B cell (primary cell): Measurements from ENCODE around the gene KDM4F. TPM values are rescaled to one million over a fixed set of nuclear protein-coding genes. Genes with fewer than 3 reads are reported as not detected.

Source experiments
- ATAC-seq: fragments of 200-7000 bp; cut with Tn5 transposase; one replicate; pipeline ENCODE4 v1.10.0; 2021; ENCODE audit warnings: low read depth, mild to moderate bottlenecking, moderate number of reproducible peaks, moderate library complexity
- CTCF ChIA-PET: fragments of 350-600 bp; sonication (Branson Sonifier 250); formaldehyde crosslinking; loops from one replicate; lab custom pipeline; 2021; ENCODE audit warnings: antibody characterized with exemption, inconsistent platforms; lab: Charles Lee
- POLR2A ChIA-PET: fragments of 350-600 bp; sonication (Branson Sonifier 250); formaldehyde crosslinking; loops from one replicate; lab custom pipeline; 2021; ENCODE audit warnings: antibody characterized with exemption; lab: Charles Lee
- DNase-seq: peaks from one replicate; pipeline ENCODE4 v3.0.0; 2013
- H2AFZ ChIP-seq: 2 replicates; pipeline ENCODE4 v1.6.1; 2012; ENCODE audit warnings: mild to moderate bottlenecking, low read depth, low read length; ENCODE audit not compliant: insufficient read depth, poor library complexity, severe bottlenecking
- H3K27ac ChIP-seq, 2 donors: 1 replicate in 1 of 2; 2 replicates in 1 of 2; pipeline ENCODE4 v1.5.1; 2012 to 2013; ENCODE audit warnings: low read length in 2 of 2, mild to moderate bottlenecking in 2 of 2, moderate library complexity in 1 of 2
- H3K27me3 ChIP-seq, 4 experiments: fragments of 200-600 bp in 1 of 4; sonication (generic) in 1 of 4; replicated peaks in 1 of 4; 1 replicate in 2 of 4; 2 replicates in 2 of 4; pipeline versions ENCODE4 v1.6.1 to v1.7.0; 2013 to 2016; ENCODE audit warnings: low read length in 3 of 4, mild to moderate bottlenecking in 2 of 4, mixed read lengths in 1 of 4, moderate library complexity in 1 of 4; ENCODE audit not compliant: insufficient read depth in 4 of 4, control insufficient read depth in 3 of 4; ENCODE audit errors: control extremely low read depth in 1 of 4
- H3K36me3 ChIP-seq, 2 experiments: replicated peaks in 1 of 2; 1 replicate in 1 of 2; 2 replicates in 1 of 2; pipeline versions ENCODE4 v1.6.1 to v1.7.1; 2013; ENCODE audit warnings: low read length in 1 of 2; ENCODE audit not compliant: insufficient read depth in 2 of 2, control insufficient read depth in 1 of 2; ENCODE audit errors: control extremely low read depth in 1 of 2, extremely low read depth in 1 of 2
- H3K4me1 ChIP-seq, 2 donors: fragments of 200-600 bp in 1 of 2; sonication (generic) in 1 of 2; 1 replicate in 1 of 2; 2 replicates in 1 of 2; pipeline versions ENCODE4 v1.5.1 to v1.6.1; 2013 to 2017; ENCODE audit warnings: low read length in 2 of 2; ENCODE audit not compliant: control insufficient read depth in 2 of 2, insufficient read depth in 2 of 2
- H3K4me2 ChIP-seq: replicated peaks from 2 replicates; pipeline ENCODE3; 2012; ENCODE audit warnings: mild to moderate bottlenecking, low read depth, low read length; ENCODE audit not compliant: poor library complexity, severe bottlenecking
- H3K4me3 ChIP-seq, 5 experiments: fragments of 200-600 bp in 1 of 5; sonication (generic) in 1 of 5; 1 replicate in 3 of 5; 2 replicates in 2 of 5; pipeline versions ENCODE4 v1.5.1 to v1.7.0; 2011 to 2016; ENCODE audit warnings: low read length in 4 of 5, mild to moderate bottlenecking in 4 of 5, low read depth in 2 of 5, control low read depth in 1 of 5, moderate library complexity in 1 of 5; ENCODE audit not compliant: insufficient read depth in 1 of 5; ENCODE audit errors: control extremely low read depth in 1 of 5, extremely low read depth in 1 of 5
- H3K79me2 ChIP-seq: fragments of 200-600 bp; sonication (generic); one replicate; pipeline ENCODE4 v1.6.0; 2016; ENCODE audit warnings: low read length; ENCODE audit not compliant: control insufficient read depth, insufficient read depth
- H3K9ac ChIP-seq: fragments of 200-600 bp; sonication (generic); 2 replicates; pipeline ENCODE4 v1.6.1; 2017; ENCODE audit warnings: mild to moderate bottlenecking, low read length, moderate library complexity
- H3K9me3 ChIP-seq, 3 donors: one replicate each; pipeline versions ENCODE4 v1.6.1 to v1.7.1; 2013; ENCODE audit warnings: low read length in 2 of 3; ENCODE audit not compliant: control insufficient read depth in 2 of 3, insufficient read depth in 1 of 3; ENCODE audit errors: control extremely low read depth in 1 of 3
- H4K20me1 ChIP-seq: 2 replicates; pipeline ENCODE4 v1.6.0; 2012; ENCODE audit warnings: mild to moderate bottlenecking, low read length; ENCODE audit not compliant: insufficient read depth, control insufficient read depth, poor library complexity, severe bottlenecking
- H3K27ac Mint-ChIP-seq: one replicate; pipeline ENCODE4 v1.8.0; 2021; ENCODE audit warnings: mixed read lengths
- H3K27me3 Mint-ChIP-seq: one replicate; pipeline ENCODE4 v1.8.0; 2021; ENCODE audit warnings: mixed read lengths
- H3K4me1 Mint-ChIP-seq: one replicate; pipeline ENCODE4 v1.8.0; 2021; ENCODE audit warnings: mixed read lengths
- H3K4me3 Mint-ChIP-seq: one replicate; pipeline ENCODE4 v1.8.0; 2021; ENCODE audit warnings: mixed read lengths
- H3K9me3 Mint-ChIP-seq: one replicate; pipeline ENCODE4 v1.8.0; 2022; ENCODE audit warnings: mixed read lengths; ENCODE audit not compliant: insufficient read depth
- CTCF ChIP-seq: fragments of 200-600 bp; IDR thresholded peaks from one replicate; pipeline ENCODE4 v1.8.0; 2022; ENCODE audit warnings: antibody characterized with exemption, mild to moderate bottlenecking
- EZH2 ChIP-seq: IDR thresholded peaks from 2 replicates; pipeline ENCODE4 v1.6.1; 2012; ENCODE audit warnings: borderline replicate concordance, low read depth, mild to moderate bottlenecking, moderate library complexity, low read length; ENCODE audit not compliant: insufficient read depth, poor library complexity, severe bottlenecking
- WGBS: methylation state at CpG from one replicate; pipeline ENCODE4 v1.1.5; 2013; ENCODE audit warnings: missing lambda C conversion rate; ENCODE audit not compliant: insufficient coverage; 5-methylcytosine and 5-hydroxymethylcytosine counted together
- intact Hi-C: fragments of 100-400 bp; cut with micrococcal nuclease; formaldehyde crosslinking; loops from one replicate; pipeline ENCODE4 v1.10.0; 2022
- polyA plus RNA-seq: library from polyadenylated mRNA; depleted of rRNA; stranded (reverse); fragments of >200 nt; gene quantifications from 2 replicates; pipeline ENCODE4 v1.2.3, GENCODE V29; 2012
- total RNA-seq, 2 donors: library from RNA; stranded (reverse); fragments of 120-200 nt in 1 of 2; gene quantifications; 1 replicate in 1 of 2; 2 replicates in 1 of 2; pipeline versions ENCODE4 v1.2.3 to v1.2.4, GENCODE V29; 2013 to 2022

KDM4F gene
- total and polyA plus RNA-seq, 2 donors (not counting 1 experiment from before 2014, with no cell fraction given) = not detected

GRCh38 chr11:95091663-95092180 is 42.5 kb downstream of the KDM4F start:
- Mint-ChIP-seq H3K27me3 (no peaks in the 10 kb centered on the region), H3K4me1 (peaks cover 75% of the 10 kb centered on the region), H3K4me3 (peak overlapping the region; percentile 88), H3K27ac (no peak overlapping the region), H3K9me3 (no peaks in the 10 kb centered on the region)
- TF ChIP-seq EZH2 (no peak), CTCF (no peak)
- H3K9ac ChIP-seq = no peak overlapping the region
- no peaks in the 10 kb centered on the region for H3K9me3 ChIP-seq
- intact Hi-C loops = no loop called here
- H3K4me2 ChIP-seq = peak overlapping the region; percentile 85
- no peak for DNase-seq
- H3K27me3 ChIP-seq = no peaks in the 10 kb centered on the region
- H3K79me2 ChIP-seq = peaks cover 62% of the 10 kb centered on the region
- CTCF ChIA-PET = interaction anchor here (1.0 to 7.0 kb wide), 6 partner anchors 17 to 744 kb away, joined by 3 to 96 read pairs (median 3); partner anchors contain the start of gene SRSF8
- peaks cover 65 to 67% of the 10 kb centered on the region in 2 donors for H3K4me1 ChIP-seq
- no peak overlapping the region for H3K4me3 ChIP-seq
- H4K20me1 ChIP-seq = peaks cover 10% of the 10 kb centered on the region
- no peaks in the 10 kb centered on the region for H3K36me3 ChIP-seq
- no peak overlapping the region for H2AFZ ChIP-seq
- POLR2A ChIA-PET = interaction anchor here (0.6 to 3.2 kb wide), 2 partner anchors 9 to 59 kb away, joined by 5 to 17 read pairs; no protein-coding TSS in a partner anchor
- no peak overlapping the region for H3K27ac ChIP-seq
- ATAC-seq = no peak

GRCh38 chr11:95092549-95093324 is 43.5 kb downstream of the KDM4F start:
- peaks cover 74 to 76% of the 10 kb centered on the region in 2 donors for H3K4me1 ChIP-seq
- peaks cover 10% of the 10 kb centered on the region for H4K20me1 ChIP-seq
- Mint-ChIP-seq H3K9me3 (no peaks in the 10 kb centered on the region), H3K27ac (peak overlapping the region; percentile 23), H3K4me1 (peaks cover 83% of the 10 kb centered on the region), H3K27me3 (no peaks in the 10 kb centered on the region), H3K4me3 (peak overlapping the region; percentile 57)
- no peak overlapping the region for H2AFZ ChIP-seq
- no peaks in the 10 kb centered on the region for H3K9me3 ChIP-seq
- DNase-seq (peak; percentile 37), ATAC-seq (no peak)
- H3K36me3 ChIP-seq = no peaks in the 10 kb centered on the region
- no peaks in the 10 kb centered on the region for H3K27me3 ChIP-seq
- H3K4me3 ChIP-seq = no peak overlapping the region
- CTCF ChIA-PET = interaction anchor here (1.1 to 7.0 kb wide), 8 partner anchors 16 to 58 kb away, joined by 3 to 96 read pairs (median 5); partner anchors contain the start of gene SRSF8
- H3K9ac ChIP-seq = no peak overlapping the region
- 50% methylated on average over 2 of the region's 5 CpGs for WGBS
- intact Hi-C loops = no loop called here
- no peak for TF ChIP-seq EZH2
- TF ChIP-seq CTCF = peak; percentile 64
- H3K27ac ChIP-seq = peak overlapping the region in 1 of 2 donors; percentile 12
- POLR2A ChIA-PET = no interaction called here
- H3K79me2 ChIP-seq = peaks cover 71% of the 10 kb centered on the region
- H3K4me2 ChIP-seq = peak overlapping the region; percentile 59
